HK-2 (cell line): ENCODE data around the gene VAT1L.
A peak's percentile ranks its signal among the peaks of the same experiment; 100 is the strongest.

Experiments used
- DNase-seq: peaks from one replicate; pipeline ENCODE4 v3.0.0-alpha.2; 2018; ENCODE audit not compliant: unreplicated experiment

VAT1L gene

GRCh38 chr16:77993111-77993985, 205.0 kb downstream of the VAT1L start:
- DNase-seq, result no peak

DNA sequence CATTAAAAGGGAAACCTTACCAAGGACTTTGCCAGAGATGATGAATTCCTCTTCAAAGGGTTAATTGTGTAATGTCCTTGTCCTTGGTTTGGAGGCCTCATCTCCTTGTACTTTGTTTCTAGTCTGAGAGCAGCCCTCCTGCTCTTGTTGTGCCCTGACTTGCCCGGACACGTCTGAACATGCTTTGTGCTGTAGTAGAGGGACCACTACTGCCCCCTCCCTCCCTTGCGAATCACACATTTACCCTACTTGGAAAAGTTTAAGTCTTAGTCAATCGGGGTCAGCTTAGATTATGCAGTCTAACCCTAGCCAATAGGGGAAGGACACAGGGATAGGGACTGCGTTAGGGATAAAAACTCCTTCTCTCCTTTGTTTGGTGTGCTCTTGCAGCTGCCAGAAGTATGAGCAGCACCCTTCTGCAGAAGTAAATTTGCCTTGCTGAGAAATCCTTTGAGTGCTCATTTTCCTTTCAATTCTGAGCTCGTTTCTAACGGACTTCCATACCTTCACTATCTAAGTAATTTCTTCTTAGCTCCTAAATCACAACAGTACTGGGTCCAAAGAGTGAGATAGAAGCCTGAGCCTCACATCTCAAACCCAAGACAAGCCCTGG, 207.6 kb downstream of the VAT1L start:
- DNase-seq, result no peak

- DNase-seq, result no peak
Measured at GRCh38 chr16:77998350-77999023, 210.1 kb downstream of the VAT1L start.

- no peak for DNase-seq
Measured at GRCh38 chr16:78001451-78002025, 213.2 kb downstream of the VAT1L start.

- peak; percentile 79 for DNase-seq
Measured at GRCh38 chr16:78002915-78003538, 214.7 kb downstream of the VAT1L start.

GRCh38 chr16:78004517-78004916, 216.2 kb downstream of the VAT1L start:
- DNase-seq, result no peak

DNA sequence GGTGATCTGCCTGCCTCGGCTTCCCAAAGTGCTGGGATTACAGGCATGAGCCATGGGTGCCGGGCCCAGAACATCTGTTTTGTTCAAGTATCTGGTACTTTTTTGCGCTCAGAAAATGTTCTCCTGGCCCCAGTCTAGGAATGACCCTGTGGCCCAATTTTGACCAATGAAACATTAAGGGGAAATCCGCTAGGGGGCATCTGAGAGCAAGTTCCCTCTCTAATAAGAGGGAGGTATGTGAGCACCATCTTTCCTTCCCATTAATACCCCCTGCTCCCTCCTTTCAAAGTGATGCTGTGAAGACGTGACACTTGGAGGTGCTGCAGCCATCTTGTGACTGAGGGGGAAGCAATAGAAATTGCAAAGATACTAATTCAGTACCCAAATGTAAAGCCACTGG, 217.5 kb downstream of the VAT1L start:
- DNase-seq, result no peak

DNA sequence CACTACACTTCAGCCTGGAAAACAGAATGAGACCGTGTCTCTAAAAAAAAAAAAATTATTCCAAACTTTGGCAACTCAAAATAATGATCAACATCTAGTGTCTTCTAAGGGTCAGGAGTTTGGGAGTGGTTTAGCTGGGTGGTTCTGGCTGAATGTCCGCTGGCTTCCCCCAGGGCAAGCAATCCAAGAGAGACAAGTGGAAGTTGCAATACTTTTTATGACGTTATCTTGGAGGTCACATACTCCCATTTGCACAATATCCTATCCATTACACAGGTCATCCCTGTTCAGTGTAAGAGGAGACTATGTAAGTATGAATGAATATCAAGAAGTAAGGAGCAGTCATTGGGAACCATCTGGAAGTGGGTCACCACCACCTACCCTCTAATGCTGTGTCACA, 218.8 kb downstream of the VAT1L start:
- no peak for DNase-seq

- no peak for DNase-seq
Measured at GRCh38 chr16:78022347-78023060, 234.1 kb downstream of the VAT1L start, which contains the start of gene CLEC3A. Gene CLEC3A, plus strand, starts transcription at chr16:78022548. Its CDS starts 79 bp downstream, at chr16:78022627.

DNA sequence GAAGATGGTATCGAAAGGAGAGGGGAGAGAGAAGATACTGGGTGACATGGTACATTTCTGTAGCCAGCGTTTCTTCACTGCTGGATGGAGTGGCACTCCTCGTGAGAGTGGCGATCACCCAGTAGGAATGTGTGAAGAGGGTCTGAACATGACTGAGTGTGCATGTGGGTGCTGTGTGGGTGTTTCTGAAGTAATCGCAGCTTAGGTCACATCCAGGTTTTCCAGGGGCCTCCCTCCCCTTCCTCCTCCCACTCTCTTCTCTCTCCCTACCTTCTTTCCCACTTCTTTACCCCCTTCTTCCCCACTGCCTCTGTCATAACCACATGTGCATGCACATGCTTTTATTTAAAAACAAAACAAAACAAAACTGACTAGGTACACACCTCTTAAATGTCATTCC, 235.8 kb downstream of the VAT1L start:
- DNase-seq, result no peak

GRCh38 chr16:78025631-78026030, 237.3 kb downstream of the VAT1L start:
- DNase-seq, result no peak

DNA sequence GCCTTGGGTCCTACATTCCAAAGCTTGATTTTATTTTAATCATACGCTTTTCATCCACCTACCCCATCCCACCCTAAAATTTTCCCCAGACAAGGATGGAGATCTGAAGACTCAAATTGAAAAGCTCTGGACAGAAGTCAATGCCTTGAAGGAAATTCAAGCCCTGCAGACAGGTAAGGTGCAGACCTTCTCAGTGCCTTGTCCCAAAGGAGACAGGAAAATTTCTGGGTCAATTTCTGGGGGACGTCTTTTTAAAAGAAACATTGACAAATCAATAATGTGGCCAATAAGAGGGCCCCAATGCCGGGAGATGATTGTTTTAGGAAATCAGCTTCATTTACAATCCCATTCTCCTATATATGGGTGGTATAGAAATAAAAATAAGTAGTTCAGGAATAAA, 239.7 kb downstream of the VAT1L start:
- no peak for DNase-seq
